Sigmoid colon (tissue), 4 donors: ENCODE measurements around the gene GRM8.
A peak's percentile ranks its signal among the peaks of the same experiment; 100 is the strongest.

Source experiments
- POLR2AphosphoS5 ChIP-seq, 4 donors: sonication (generic); formaldehyde crosslinking; IDR thresholded peaks; one replicate each; pipeline ENCODE4 v1.6.1; 2017; ENCODE audit warnings: antibody characterized with exemption in 4 of 4
- TF ChIP-seq, protein P1 (sequence below), 4 experiments: fragments of 450-650 bp in 3 of 4; fragments of 200-600 bp in 1 of 4; IDR thresholded peaks; one replicate each; pipeline ENCODE4 v1.5.1; 2016 to 2019; ENCODE audit warnings: antibody characterized with exemption in 4 of 4, mild to moderate bottlenecking in 3 of 4, moderate library complexity in 2 of 4

DNA sequence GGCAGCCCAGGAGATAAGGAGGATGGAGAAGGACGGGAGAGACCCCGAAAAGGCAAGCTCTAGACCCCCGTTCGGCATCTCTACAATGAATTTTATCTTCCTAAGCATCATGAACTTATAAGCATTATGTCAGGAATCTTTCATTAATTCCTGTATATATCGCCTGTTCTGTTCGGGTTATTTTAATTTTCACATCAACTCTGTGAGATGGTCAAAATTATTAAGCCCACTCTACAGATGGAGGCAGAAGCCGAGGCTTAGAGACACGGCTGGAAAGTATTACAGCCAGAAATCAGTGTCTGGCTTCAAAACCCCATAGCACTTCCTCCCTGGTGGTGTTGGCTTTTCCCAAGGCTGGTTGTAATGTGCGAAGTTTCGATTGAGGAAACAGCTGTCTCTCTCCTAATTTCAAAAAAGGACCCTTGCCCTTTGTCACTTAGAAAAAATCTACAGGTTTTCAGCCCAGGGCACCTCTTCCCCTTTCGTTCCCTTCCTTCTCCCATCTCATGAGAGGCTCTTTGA, 1.5 kb upstream of the GRM8 start:
- TF ChIP-seq, protein P1, sequence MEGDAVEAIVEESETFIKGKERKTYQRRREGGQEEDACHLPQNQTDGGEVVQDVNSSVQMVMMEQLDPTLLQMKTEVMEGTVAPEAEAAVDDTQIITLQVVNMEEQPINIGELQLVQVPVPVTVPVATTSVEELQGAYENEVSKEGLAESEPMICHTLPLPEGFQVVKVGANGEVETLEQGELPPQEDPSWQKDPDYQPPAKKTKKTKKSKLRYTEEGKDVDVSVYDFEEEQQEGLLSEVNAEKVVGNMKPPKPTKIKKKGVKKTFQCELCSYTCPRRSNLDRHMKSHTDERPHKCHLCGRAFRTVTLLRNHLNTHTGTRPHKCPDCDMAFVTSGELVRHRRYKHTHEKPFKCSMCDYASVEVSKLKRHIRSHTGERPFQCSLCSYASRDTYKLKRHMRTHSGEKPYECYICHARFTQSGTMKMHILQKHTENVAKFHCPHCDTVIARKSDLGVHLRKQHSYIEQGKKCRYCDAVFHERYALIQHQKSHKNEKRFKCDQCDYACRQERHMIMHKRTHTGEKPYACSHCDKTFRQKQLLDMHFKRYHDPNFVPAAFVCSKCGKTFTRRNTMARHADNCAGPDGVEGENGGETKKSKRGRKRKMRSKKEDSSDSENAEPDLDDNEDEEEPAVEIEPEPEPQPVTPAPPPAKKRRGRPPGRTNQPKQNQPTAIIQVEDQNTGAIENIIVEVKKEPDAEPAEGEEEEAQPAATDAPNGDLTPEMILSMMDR (IDR thresholded peaks at IDR 0.05): peak in 1 of 4 experiments; percentile 2
- no peak for TF ChIP-seq POLR2AphosphoS5 (IDR thresholded peaks at IDR 0.05)
